ENCODE measurements around the gene RELN.
"Not testable (repeated sequence)": the region's sequence is repeated elsewhere in the genome, so short reads cannot be mapped to it uniquely, and the experiment has no call there.

The RELN gene

GRCh38 chr7:103564416-103564815 is 425.0 kb downstream of the RELN start:
- DNase-seq (ENCODE audit: low read depth), result no peak

- no peak for DNase-seq (ENCODE audit: low read depth)
Observed at GRCh38 chr7:103560136-103560535, 429.3 kb downstream of the RELN start.

GRCh38 chr7:103551016-103551415 is 438.4 kb downstream of the RELN start:
- DNase-seq (ENCODE audit: low read depth), result no peak

- DNase-seq (ENCODE audit: low read depth), result no peak
Observed at GRCh38 chr7:103549786-103550185, 439.7 kb downstream of the RELN start.

- DNase-seq (ENCODE audit: low read depth), result no peak
Observed at GRCh38 chr7:103547451-103548284, 441.8 kb downstream of the RELN start.

GRCh38 chr7:103542470-103542869 is 447.0 kb downstream of the RELN start:
- DNase-seq (ENCODE audit: low read depth), result no peak

- no peak for DNase-seq (ENCODE audit: low read depth)
Observed at GRCh38 chr7:103541947-103542346, 447.5 kb downstream of the RELN start.

GRCh38 chr7:103541026-103541425 is 448.4 kb downstream of the RELN start:
- no peak for DNase-seq (ENCODE audit: low read depth)

GRCh38 chr7:103540338-103540737 is 449.1 kb downstream of the RELN start:
- no peak for DNase-seq (ENCODE audit: low read depth)

GRCh38 chr7:103539875-103540274 is 449.6 kb downstream of the RELN start:
- no peak for DNase-seq (ENCODE audit: low read depth)

- DNase-seq (ENCODE audit: low read depth), result no peak
Observed at GRCh38 chr7:103538964-103539709, 450.3 kb downstream of the RELN start.

GRCh38 chr7:103533761-103534160 is 455.7 kb downstream of the RELN start:
- DNase-seq (ENCODE audit: low read depth), result no peak

- DNase-seq (ENCODE audit: low read depth), result no peak
Observed at GRCh38 chr7:103532955-103533354, 456.5 kb downstream of the RELN start.

- no peak for DNase-seq (ENCODE audit: low read depth)
Observed at GRCh38 chr7:103528152-103528551, 461.3 kb downstream of the RELN start.

GRCh38 chr7:103525937-103526336 is 463.5 kb downstream of the RELN start:
- DNase-seq (ENCODE audit: low read depth), result no peak

- DNase-seq (ENCODE audit: low read depth), result no peak
Observed at GRCh38 chr7:103524042-103524907, 465.2 kb downstream of the RELN start.

- DNase-seq (ENCODE audit: low read depth), result no peak
Observed at GRCh38 chr7:103521937-103522336, 467.5 kb downstream of the RELN start.

GRCh38 chr7:103504505-103505135 is 484.8 kb downstream of the RELN start:
- no peak for DNase-seq (ENCODE audit: low read depth)

GRCh38 chr7:103501206-103501605 is 488.3 kb downstream of the RELN start:
- no peak for DNase-seq (ENCODE audit: low read depth)

GRCh38 chr7:103499976-103500375 is 489.5 kb downstream of the RELN start:
- DNase-seq (ENCODE audit: low read depth), result no peak

GRCh38 chr7:103487419-103487818 is 502.0 kb downstream of the RELN start:
- no peak for DNase-seq (ENCODE audit: low read depth)

- not testable (repeated sequence) for DNase-seq (ENCODE audit: low read depth)
Observed at GRCh38 chr7:103486873-103487272, 502.6 kb downstream of the RELN start.
